Measurements from ENCODE around the gene SCAANT1. TPM values are rescaled to one million over a fixed set of nuclear protein-coding genes. Genes with fewer than 3 reads are reported as not detected.
A peak's percentile ranks its signal among the peaks of the same experiment; 100 is the strongest.

The SCAANT1 gene
- polyA plus RNA-seq, 3 donors, result not detected

DNA sequence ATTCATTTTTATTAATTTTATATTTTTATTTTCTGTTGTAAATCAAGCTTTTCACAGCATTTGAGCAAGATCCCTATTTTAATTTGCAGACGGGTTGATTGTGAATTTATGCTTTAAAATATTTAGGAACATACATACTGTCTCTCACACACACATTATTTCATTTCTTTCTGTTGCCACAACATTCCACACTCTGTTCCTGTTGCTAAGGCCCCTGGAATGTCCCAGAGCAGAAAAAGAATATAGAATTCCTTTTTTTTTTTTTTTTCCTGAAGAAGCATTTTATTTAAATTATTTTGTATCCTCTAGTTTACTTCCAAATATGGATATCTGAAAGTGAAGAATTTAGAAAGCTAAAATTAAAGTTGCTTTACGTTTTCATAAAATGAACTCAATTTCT, 36.8 kb upstream of the SCAANT1 start:
- Histone ChIP-seq H3K4me3 (replicated peaks in 1 of 3; ENCODE audit: low read depth in 2 of 3, low read length in 3 of 3) (no peak overlapping the region), H3K9ac (ENCODE audit: insufficient read depth, low read length, poor library complexity, severe bottlenecking) (no peak overlapping the region), H4K20me1 (ENCODE audit: insufficient read depth, low read length) (peaks cover 99% of the 10 kb centered on the region), H3K27ac (ENCODE audit: low read depth in 1 of 2, low read length in 2 of 2) (no peak overlapping the region), H3K27me3 (ENCODE audit: control insufficient read depth in 2 of 2, insufficient read depth in 2 of 2, low read length in 2 of 2) (no peaks in the 10 kb centered on the region), H3K4me1 (ENCODE audit: control insufficient read depth in 1 of 2, insufficient read depth in 2 of 2, low read length in 2 of 2) (no peaks in the 10 kb centered on the region), H3K79me2 (ENCODE audit: insufficient read depth, low read length) (peaks cover 83% of the 10 kb centered on the region), H2AFZ (ENCODE audit: insufficient read depth, low read depth, low read length, poor library complexity, severe bottlenecking) (no peak overlapping the region), H3K36me3 (replicated peaks in 1 of 2; ENCODE audit: control insufficient read depth in 1 of 2, insufficient read depth in 2 of 2, low read length in 2 of 2) (peaks cover 12 to 38% of the 10 kb centered on the region in 2 donors), H3K9me3 (replicated peaks in 1 of 2; ENCODE audit: control insufficient read depth in 1 of 2, insufficient read depth in 1 of 2, low read length in 2 of 2) (no peaks in the 10 kb centered on the region), H3K4me2 (replicated peaks; ENCODE audit: extremely low read depth, low read length, poor library complexity, severe bottlenecking) (no peak overlapping the region)
- TF ChIP-seq, protein P1, sequence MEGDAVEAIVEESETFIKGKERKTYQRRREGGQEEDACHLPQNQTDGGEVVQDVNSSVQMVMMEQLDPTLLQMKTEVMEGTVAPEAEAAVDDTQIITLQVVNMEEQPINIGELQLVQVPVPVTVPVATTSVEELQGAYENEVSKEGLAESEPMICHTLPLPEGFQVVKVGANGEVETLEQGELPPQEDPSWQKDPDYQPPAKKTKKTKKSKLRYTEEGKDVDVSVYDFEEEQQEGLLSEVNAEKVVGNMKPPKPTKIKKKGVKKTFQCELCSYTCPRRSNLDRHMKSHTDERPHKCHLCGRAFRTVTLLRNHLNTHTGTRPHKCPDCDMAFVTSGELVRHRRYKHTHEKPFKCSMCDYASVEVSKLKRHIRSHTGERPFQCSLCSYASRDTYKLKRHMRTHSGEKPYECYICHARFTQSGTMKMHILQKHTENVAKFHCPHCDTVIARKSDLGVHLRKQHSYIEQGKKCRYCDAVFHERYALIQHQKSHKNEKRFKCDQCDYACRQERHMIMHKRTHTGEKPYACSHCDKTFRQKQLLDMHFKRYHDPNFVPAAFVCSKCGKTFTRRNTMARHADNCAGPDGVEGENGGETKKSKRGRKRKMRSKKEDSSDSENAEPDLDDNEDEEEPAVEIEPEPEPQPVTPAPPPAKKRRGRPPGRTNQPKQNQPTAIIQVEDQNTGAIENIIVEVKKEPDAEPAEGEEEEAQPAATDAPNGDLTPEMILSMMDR (IDR thresholded peaks at IDR 0.05), result no peak
- H3K36me3 Mint-ChIP-seq, result peaks cover 38 to 46% of the 10 kb centered on the region in 2 donors
- intact Hi-C loops (cut with micrococcal nuclease), result no loop called here
- no peak for DNase-seq
- no CpG with 5 or more reads among the region's 2 CpGs for WGBS (ENCODE audit: insufficient coverage)
- no peaks in the 10 kb centered on the region for H3K9me3 Mint-ChIP-seq
- no peaks in the 10 kb centered on the region for H3K27me3 Mint-ChIP-seq (ENCODE audit: low read depth in 3 of 3)
- no peak overlapping the region for H3K4me3 Mint-ChIP-seq
- H3K27ac Mint-ChIP-seq, result peak overlapping the region in 1 of 7 donors; percentile 32
- H3K4me1 Mint-ChIP-seq, result peaks cover 17% of the 10 kb centered on the region

DNA sequence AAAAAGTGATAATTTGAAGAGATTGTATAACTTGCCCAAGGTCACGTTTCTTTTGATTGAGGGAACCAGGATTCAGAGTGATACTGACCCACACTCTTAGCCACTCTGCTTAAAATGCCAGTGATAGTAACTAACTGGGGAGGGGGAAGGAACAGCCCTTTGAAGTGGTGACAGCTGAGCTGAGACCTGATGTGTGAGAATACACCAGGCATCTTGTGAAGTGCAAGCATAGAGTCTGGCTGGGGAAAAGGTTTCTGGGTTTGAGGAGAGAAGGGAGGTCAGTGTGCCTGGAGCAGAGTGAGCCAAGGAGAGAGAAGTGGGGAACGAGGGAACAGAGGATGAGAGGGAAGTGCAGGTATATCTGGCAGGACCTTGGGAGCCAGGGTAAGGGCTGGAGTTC, 35.4 kb upstream of the SCAANT1 start:
- peaks cover 99% of the 10 kb centered on the region for H4K20me1 ChIP-seq (ENCODE audit: insufficient read depth, low read length)
- 94% methylated on average over 1 of the region's 2 CpGs for WGBS (ENCODE audit: insufficient coverage)
- no peak overlapping the region for H2AFZ ChIP-seq (ENCODE audit: insufficient read depth, low read depth, low read length, poor library complexity, severe bottlenecking)
- TF ChIP-seq, protein P1 (IDR thresholded peaks at IDR 0.05), result no peak
- Mint-ChIP-seq H3K4me1 (peaks cover 23% of the 10 kb centered on the region), H3K27me3 (ENCODE audit: low read depth in 3 of 3) (no peaks in the 10 kb centered on the region), H3K9me3 (no peaks in the 10 kb centered on the region), H3K36me3 (peaks cover 31 to 41% of the 10 kb centered on the region in 2 donors), H3K27ac (peak overlapping the region in 5 of 7 donors; percentile 2 to 68 (median 56)), H3K4me3 (no peak overlapping the region)
- H3K36me3 ChIP-seq (replicated peaks in 1 of 2; ENCODE audit: control insufficient read depth in 1 of 2, insufficient read depth in 2 of 2, low read length in 2 of 2), result peaks cover 3 to 30% of the 10 kb centered on the region in 2 donors
- no peaks in the 10 kb centered on the region for H3K4me1 ChIP-seq (ENCODE audit: control insufficient read depth in 1 of 2, insufficient read depth in 2 of 2, low read length in 2 of 2)
- intact Hi-C loops (cut with micrococcal nuclease), result no loop called here
- no peaks in the 10 kb centered on the region for H3K27me3 ChIP-seq (ENCODE audit: control insufficient read depth in 2 of 2, insufficient read depth in 2 of 2, low read length in 2 of 2)
- no peak overlapping the region for H3K9ac ChIP-seq (ENCODE audit: insufficient read depth, low read length, poor library complexity, severe bottlenecking)
- H3K27ac ChIP-seq (ENCODE audit: low read depth in 1 of 2, low read length in 2 of 2), result peak overlapping the region in 1 of 2 donors; percentile 47
- H3K9me3 ChIP-seq (replicated peaks in 1 of 2; ENCODE audit: control insufficient read depth in 1 of 2, insufficient read depth in 1 of 2, low read length in 2 of 2), result no peaks in the 10 kb centered on the region
- no peak overlapping the region for H3K4me3 ChIP-seq (replicated peaks in 1 of 3; ENCODE audit: low read depth in 2 of 3, low read length in 3 of 3)
- DNase-seq, result no peak
- H3K79me2 ChIP-seq (ENCODE audit: insufficient read depth, low read length), result peaks cover 88% of the 10 kb centered on the region
- H3K4me2 ChIP-seq (replicated peaks; ENCODE audit: extremely low read depth, low read length, poor library complexity, severe bottlenecking), result no peak overlapping the region
